Thyroid gland (tissue), 4 donors: ENCODE measurements around the gene CUL3.

Experiments used
- CTCF ChIP-seq, 6 experiments: fragments of 200-600 bp in 3 of 6; fragments of 450-650 bp in 3 of 6; sonication (generic) in 3 of 6; IDR thresholded peaks; one replicate each; pipeline ENCODE4 v1.5.1; 2016 to 2019; ENCODE audit warnings: antibody characterized with exemption in 6 of 6, mild to moderate bottlenecking in 2 of 6, inconsistent platforms in 1 of 6, moderate library complexity in 1 of 6
- POLR2A ChIP-seq, 2 donors: fragments of 450-650 bp; IDR thresholded peaks; one replicate each; pipeline ENCODE4 v1.6.1; 2017; ENCODE audit warnings: antibody characterized with exemption in 2 of 2, mild to moderate bottlenecking in 2 of 2, moderate library complexity in 1 of 2

- TF ChIP-seq CTCF (IDR thresholded peaks at IDR 0.05), result no peak
- no peak for TF ChIP-seq POLR2A (IDR thresholded peaks at IDR 0.05)
Observed at GRCh38 chr2:224469374-224469964, 115.7 kb downstream of the CUL3 start.
